Keratinocyte (primary cell): ENCODE measurements around the gene ZNF268. TPM values are rescaled to one million over a fixed set of nuclear protein-coding genes. Genes with fewer than 3 reads are reported as not detected.

Source experiments
- DNase-seq: peaks from one replicate; pipeline ENCODE4 v3.0.0-alpha.2; 2011; ENCODE audit warnings: low read depth, missing footprints, low spot score
- FAIRE-seq: peaks from 2 replicates; lab custom pipeline; 2011; peaks lifted over from hg19 to GRCh38; lab: Jason Lieb, UNC
- H2AFZ ChIP-seq: 2 replicates; pipeline ENCODE4 v1.6.0; 2012; ENCODE audit warnings: low read length, control low read depth, inconsistent platforms; ENCODE audit not compliant: control insufficient read depth
- H3K27ac ChIP-seq: 2 replicates; pipeline ENCODE4 v1.5.1; 2011; ENCODE audit warnings: low read length; ENCODE audit not compliant: control insufficient read depth, insufficient read depth
- H3K27me3 ChIP-seq: 3 replicates; pipeline ENCODE4 v1.6.0; 2011; ENCODE audit warnings: low read length; ENCODE audit not compliant: control insufficient read depth, insufficient read depth; ENCODE audit errors: extremely low read depth
- H3K36me3 ChIP-seq, 2 experiments: 2 replicates in 1 of 2; 3 replicates in 1 of 2; pipeline ENCODE4 v1.5.1; 2011; ENCODE audit warnings: low read length in 2 of 2, mild to moderate bottlenecking in 1 of 2; ENCODE audit not compliant: control insufficient read depth in 2 of 2, insufficient read depth in 2 of 2; ENCODE audit errors: extremely low read depth in 1 of 2
- H3K4me1 ChIP-seq: 3 replicates; pipeline ENCODE4 v1.5.1; 2011; ENCODE audit warnings: low read length; ENCODE audit not compliant: control insufficient read depth, insufficient read depth; ENCODE audit errors: extremely low read depth
- H3K4me2 ChIP-seq: 3 replicates; pipeline ENCODE4 v1.6.0; 2011; ENCODE audit warnings: low read depth, low read length; ENCODE audit not compliant: control insufficient read depth, insufficient read depth; ENCODE audit errors: extremely low read depth
- H3K4me3 ChIP-seq, 3 experiments: fragments of 200-600 bp in 1 of 3; sonication (generic) in 1 of 3; 2 replicates in 2 of 3; 3 replicates in 1 of 3; pipeline ENCODE4 v1.5.1; 2011 to 2016; ENCODE audit warnings: low read length in 3 of 3, mild to moderate bottlenecking in 3 of 3, control low read depth in 2 of 3, inconsistent platforms in 1 of 3, low read depth in 1 of 3, mixed read lengths in 1 of 3, mixed run types in 1 of 3, moderate library complexity in 1 of 3; ENCODE audit not compliant: control insufficient read depth in 2 of 3, insufficient read depth in 2 of 3; ENCODE audit errors: extremely low read depth in 1 of 3
- H3K79me2 ChIP-seq: 2 replicates; pipeline ENCODE4 v1.6.0; 2012; ENCODE audit warnings: low read length; ENCODE audit not compliant: control insufficient read depth, insufficient read depth
- H3K9ac ChIP-seq: 3 replicates; pipeline ENCODE4 v1.6.0; 2011; ENCODE audit warnings: low read length; ENCODE audit not compliant: control insufficient read depth, insufficient read depth; ENCODE audit errors: extremely low read depth
- H3K9me1 ChIP-seq: 3 replicates; pipeline ENCODE4 v1.6.0; 2011; ENCODE audit warnings: low read length; ENCODE audit not compliant: control insufficient read depth, insufficient read depth; ENCODE audit errors: extremely low read depth
- H3K9me3 ChIP-seq: 2 replicates; pipeline ENCODE4 v1.5.1; 2012; ENCODE audit warnings: low read depth, low read length; ENCODE audit not compliant: control insufficient read depth
- H4K20me1 ChIP-seq: 3 replicates; pipeline ENCODE4 v1.6.0; 2011; ENCODE audit warnings: low read length; ENCODE audit not compliant: control insufficient read depth, insufficient read depth; ENCODE audit errors: extremely low read depth
- CTCF ChIP-seq, 3 experiments: IDR thresholded peaks in 1 of 3; conservative IDR thresholded peaks in 1 of 3; optimal IDR thresholded peaks in 1 of 3; 2 replicates in 2 of 3; 3 replicates in 1 of 3; pipeline versions ENCODE3 to v1.5.1; 2011; ENCODE audit warnings: low read length in 3 of 3, mild to moderate bottlenecking in 3 of 3, moderate library complexity in 2 of 3, control low read depth in 1 of 3, inconsistent platforms in 1 of 3; ENCODE audit not compliant: insufficient read depth in 2 of 3; ENCODE audit errors: extremely low read depth in 1 of 3
- EZH2 ChIP-seq: IDR thresholded peaks from one replicate; pipeline ENCODE4 v1.6.1; 2012; ENCODE audit warnings: inconsistent platforms, mild to moderate bottlenecking, low read length, moderate library complexity
- dilution Hi-C: fragments of 300-500 bp; cut with MboI; formaldehyde crosslinking; loops from one replicate; pipeline ENCODE4 v1.7.0; 2020; ENCODE audit warnings: low sequenced_read_pairs; ENCODE audit not compliant: extremely low pct_ligation_motif_present
- polyA plus RNA-seq, 5 experiments: library from polyadenylated mRNA; depleted of rRNA in 3 of 5; stranded (reverse) in 3 of 5; stranded (forward) in 1 of 5; unstranded in 1 of 5; fragments of >200 nt; gene quantifications; 1 replicate in 1 of 5; 2 replicates in 3 of 5; 3 replicates in 1 of 5; pipeline versions ENCODE4 v1.2.1 to v1.2.3, GENCODE V29; 2011 to 2012; ENCODE audit warnings: missing spikeins in 2 of 5, low read depth in 1 of 5, low replicate concordance in 1 of 5

Gene ZNF268
- polyA plus RNA-seq, 1 donor (not counting 4 experiments of a cell fraction or from before 2014, with no cell fraction given) = 9.4 TPM

DNA sequence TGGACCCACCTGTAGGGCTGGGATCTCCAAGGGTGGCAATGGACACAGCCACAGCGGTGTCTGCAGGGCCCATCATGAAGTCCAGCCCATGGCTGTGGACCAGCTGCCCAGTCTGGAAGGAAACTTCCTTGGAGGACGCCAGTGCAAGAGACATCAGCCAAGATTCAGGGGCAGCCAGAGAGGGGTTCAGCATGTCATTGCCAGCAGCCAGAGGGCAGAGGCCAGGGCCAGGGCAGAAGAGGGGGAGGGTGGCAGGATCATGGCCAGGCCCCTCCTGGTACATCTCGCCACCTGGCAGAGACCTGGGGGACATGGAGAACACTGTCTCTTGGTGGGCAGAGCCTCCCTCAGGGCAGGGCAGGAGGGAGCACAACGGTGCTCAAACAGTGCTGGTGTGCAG is 44.2 kb downstream of the ZNF268 start:
- Histone ChIP-seq H3K4me2 (no peak overlapping the region), H3K9ac (no peak overlapping the region), H3K4me3 (no peak overlapping the region), H3K79me2 (no peaks in the 10 kb centered on the region), H3K9me1 (no peaks in the 10 kb centered on the region), H3K4me1 (no peaks in the 10 kb centered on the region), H3K36me3 (no peaks in the 10 kb centered on the region), H3K27me3 (no peaks in the 10 kb centered on the region), H2AFZ (no peak overlapping the region), H4K20me1 (no peaks in the 10 kb centered on the region), H3K27ac (no peak overlapping the region), H3K9me3 (peaks cover 13% of the 10 kb centered on the region)
- DNase-seq = no peak
- no peak for TF ChIP-seq EZH2
- no peak for TF ChIP-seq CTCF (optimal IDR thresholded peaks at IDR 0.05 in 1 of 3, IDR thresholded peaks at IDR 0.05 in 1 of 3, conservative IDR thresholded peaks at IDR 0.05 in 1 of 3; ENCODE audit: extremely low read depth in 1 of 3, insufficient read depth in 2 of 3, low read length in 3 of 3)
- dilution Hi-C loops = no loop called here
- no peak for FAIRE-seq

- H3K9ac ChIP-seq = no peak overlapping the region
- dilution Hi-C loops = no loop called here
- FAIRE-seq = no peak
Measured at GRCh38 chr12:133226690-133227089, 45.4 kb downstream of the ZNF268 start.

More at GRCh38 chr12:133226690-133227089, 45.4 kb downstream of the ZNF268 start:
- Histone ChIP-seq H3K79me2 (no peaks in the 10 kb centered on the region), H3K27me3 (no peaks in the 10 kb centered on the region), H3K4me2 (no peak overlapping the region), H3K9me1 (no peaks in the 10 kb centered on the region), H3K9me3 (peaks cover 18% of the 10 kb centered on the region), H3K27ac (no peak overlapping the region), H2AFZ (no peak overlapping the region), H4K20me1 (no peaks in the 10 kb centered on the region), H3K36me3 (no peaks in the 10 kb centered on the region), H3K4me3 (no peak overlapping the region), H3K4me1 (no peaks in the 10 kb centered on the region)
- no peak for TF ChIP-seq EZH2
- no peak for TF ChIP-seq CTCF (optimal IDR thresholded peaks at IDR 0.05 in 1 of 3, IDR thresholded peaks at IDR 0.05 in 1 of 3, conservative IDR thresholded peaks at IDR 0.05 in 1 of 3; ENCODE audit: extremely low read depth in 1 of 3, insufficient read depth in 2 of 3, low read length in 3 of 3)
- no peak for DNase-seq
